Heart right ventricle (tissue), 16 donors: ENCODE results near the gene GALNT13. TPM values are rescaled to one million over a fixed set of nuclear protein-coding genes. Genes with fewer than 3 reads are reported as not detected.

Experiments
- ATAC-seq, 8 donors: fragments of 200-7000 bp; cut with Tn5 transposase; one replicate each; pipeline ENCODE4 v1.9.1; 2020; ENCODE audit warnings: mild to moderate bottlenecking in 8 of 8, moderate library complexity in 8 of 8, moderate number of reproducible peaks in 1 of 8
- DNase-seq, 2 donors: peaks; one replicate each; pipeline ENCODE4 v3.0.0-alpha.2; 2020
- H3K27ac ChIP-seq, 10 donors: fragments of 200-600 bp; sonication (generic) in 2 of 10; one replicate each; pipeline versions ENCODE4 v1.5.0 to v1.8.0; 2020 to 2022; ENCODE audit warnings: mild to moderate bottlenecking in 3 of 10
- H3K27me3 ChIP-seq, 7 donors: fragments of 200-600 bp; one replicate each; pipeline ENCODE4 v1.8.0; 2021 to 2022; ENCODE audit warnings: mild to moderate bottlenecking in 2 of 7
- H3K36me3 ChIP-seq, 9 donors: fragments of 200-600 bp; sonication (generic) in 1 of 9; one replicate each; pipeline versions ENCODE4 v1.5.0 to v1.8.0; 2020 to 2022; ENCODE audit warnings: mild to moderate bottlenecking in 2 of 9
- H3K4me1 ChIP-seq, 9 donors: fragments of 200-600 bp; sonication (generic) in 1 of 9; one replicate each; pipeline versions ENCODE4 v1.5.0 to v1.8.0; 2020 to 2022; ENCODE audit warnings: mild to moderate bottlenecking in 4 of 9
- H3K4me3 ChIP-seq, 10 donors: fragments of 200-600 bp; sonication (generic) in 2 of 10; one replicate each; pipeline versions ENCODE4 v1.5.0 to v1.8.0; 2020 to 2022; ENCODE audit warnings: mild to moderate bottlenecking in 7 of 10, moderate library complexity in 2 of 10
- H3K9me3 ChIP-seq, 11 donors: fragments of 200-600 bp in 10 of 11; sonication (generic) in 2 of 11; one replicate each; pipeline versions ENCODE4 v1.5.0 to v1.8.0; 2013 to 2022; ENCODE audit warnings: mild to moderate bottlenecking in 2 of 11, control low read depth in 1 of 11, moderate library complexity in 1 of 11
- WGBS, 2 donors: extraction: QIAGEN DNeasy Blood & Tissue Kit; methylation state at CpG; one replicate each; pipeline ENCODE4 v1.1.7; 2013; ENCODE audit warnings: inconsistent platforms in 1 of 2; 5-methylcytosine and 5-hydroxymethylcytosine counted together
- intact Hi-C, 10 donors: fragments of 100-400 bp; cut with DNase I; formaldehyde crosslinking; loops; one replicate each; pipeline versions ENCODE4 v1.11.1 to v1.14.2; 2022
- polyA plus RNA-seq, 2 donors: library from polyadenylated mRNA; stranded (reverse); fragments of 200-250 nt; gene quantifications; one replicate each; pipeline ENCODE4 v1.2.3, GENCODE V29; 2013
- total RNA-seq, 10 donors: library from RNA; stranded (reverse); fragmentation: NEBNext Ultra II Directional in 3 of 10; extraction: Animal tissue kit (Norgen Biotek cat#: 25700) in 3 of 10; gene quantifications; one replicate each; pipeline versions ENCODE4 v1.2.1 to v1.2.4, GENCODE V29; 2021 to 2023
- TF ChIP-seq, protein P1 (sequence below), 9 donors: fragments of 200-600 bp; sonication (generic) in 2 of 9; IDR thresholded peaks; one replicate each; pipeline versions ENCODE4 v1.5.0 to v1.8.0; 2021 to 2022; ENCODE audit warnings: antibody characterized with exemption in 9 of 9, mild to moderate bottlenecking in 5 of 9, moderate library complexity in 1 of 9
- donor health status: Arrhythmogenic right ventricular cardiomyopathy.
- donor health status: ischemic (EF 13 %, LVEDD 7.1; RV severe dilation, severe dysfunction).
- donor health status: healthy with polysubstance abuse.
- donor health status: DM: no; HTN: yes; CAD: no.
- donor health status: DM: no; HTN: no; CAD: no.
- donor health status: ischemic (EF 25% LVEDD 6.9; RV normal size, moderate dysfunction).
- donor health status: ischemic (EF 25% LVEDD 5.7; RV mildly dilated, moderate dysfunction).
- donor health status: healthy.
- donor health status: DM: yes; HTN: yes; CAD: no.
- donor health status: Ischemic cardiomyopathy.
- donor health status: ischemic (EF 35%, LVEDD 5.7; RV mildly dilated, moderate dysfunction).
- donor health status: nonischemic (EF 11% LVEDD 7.7; RV severe dilation, severe dysfunction).
- donor health status: DM: yes; HTN: yes; CAD: no.
- donor health status: PGD.
- donor health status: ischemic (EF 29% LVEDD 5.4; RV normal size, mild dysfunction).
- donor health status: nonischemic (EF 23%, LVEDD 6.1; RV moderate dilation, normal function).

GALNT13 gene
- total and polyA plus RNA-seq, 12 donors = 0.01 to 0.30 (median 0.05) TPM; not detected in 9

DNA sequence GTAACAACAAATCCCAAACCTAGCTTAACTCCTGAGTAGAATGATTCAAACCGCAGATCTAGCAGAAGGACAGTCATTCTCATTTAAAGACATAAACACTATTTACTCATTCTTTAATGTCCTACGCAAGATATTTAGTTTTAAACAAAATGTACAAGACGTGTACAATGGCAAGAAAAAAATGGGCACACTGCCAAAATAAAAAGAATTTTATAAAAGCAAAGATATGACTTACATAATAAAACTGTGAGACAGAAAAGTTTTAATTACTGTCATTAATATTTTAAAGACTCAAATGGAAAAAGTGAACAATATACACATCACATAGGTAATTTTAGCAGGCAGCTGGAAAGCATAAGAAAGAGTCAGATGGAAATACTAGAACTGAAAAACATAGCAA, 157.8 kb downstream of the GALNT13 start:
- WGBS, 2 donors = 72 to 77% methylated on average over 3 of the region's 3 CpGs

DNA sequence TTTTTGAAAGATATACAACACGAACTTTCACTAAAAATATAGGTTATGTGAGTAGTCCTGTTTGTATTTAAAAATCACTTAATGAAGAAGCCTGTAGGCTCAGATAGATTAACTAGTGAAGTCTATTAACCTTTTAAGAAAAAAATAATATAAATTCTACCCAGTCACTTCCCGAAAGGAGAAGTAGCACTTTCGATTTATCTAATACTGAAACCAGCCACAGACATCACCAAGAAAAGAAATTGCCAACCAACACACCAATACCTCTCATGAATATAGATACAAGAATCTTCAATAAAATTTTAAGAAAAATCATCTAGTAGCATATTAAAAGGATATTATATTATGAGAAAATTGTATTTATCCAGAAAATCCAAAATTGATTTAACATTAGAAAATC, 160.5 kb downstream of the GALNT13 start:
- no peaks in the 10 kb centered on the region for H3K27me3 ChIP-seq
- TF ChIP-seq, protein P1, sequence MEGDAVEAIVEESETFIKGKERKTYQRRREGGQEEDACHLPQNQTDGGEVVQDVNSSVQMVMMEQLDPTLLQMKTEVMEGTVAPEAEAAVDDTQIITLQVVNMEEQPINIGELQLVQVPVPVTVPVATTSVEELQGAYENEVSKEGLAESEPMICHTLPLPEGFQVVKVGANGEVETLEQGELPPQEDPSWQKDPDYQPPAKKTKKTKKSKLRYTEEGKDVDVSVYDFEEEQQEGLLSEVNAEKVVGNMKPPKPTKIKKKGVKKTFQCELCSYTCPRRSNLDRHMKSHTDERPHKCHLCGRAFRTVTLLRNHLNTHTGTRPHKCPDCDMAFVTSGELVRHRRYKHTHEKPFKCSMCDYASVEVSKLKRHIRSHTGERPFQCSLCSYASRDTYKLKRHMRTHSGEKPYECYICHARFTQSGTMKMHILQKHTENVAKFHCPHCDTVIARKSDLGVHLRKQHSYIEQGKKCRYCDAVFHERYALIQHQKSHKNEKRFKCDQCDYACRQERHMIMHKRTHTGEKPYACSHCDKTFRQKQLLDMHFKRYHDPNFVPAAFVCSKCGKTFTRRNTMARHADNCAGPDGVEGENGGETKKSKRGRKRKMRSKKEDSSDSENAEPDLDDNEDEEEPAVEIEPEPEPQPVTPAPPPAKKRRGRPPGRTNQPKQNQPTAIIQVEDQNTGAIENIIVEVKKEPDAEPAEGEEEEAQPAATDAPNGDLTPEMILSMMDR (IDR thresholded peaks at IDR 0.05) = no peak
- WGBS, 2 donors = 77 to 80% methylated on average over 3 of the region's 3 CpGs
- no peak for DNase-seq
- no peaks in the 10 kb centered on the region for H3K4me1 ChIP-seq
- ATAC-seq = no peak
- no peak overlapping the region for H3K27ac ChIP-seq
- intact Hi-C loops = no loop called here
- H3K4me3 ChIP-seq = no peak overlapping the region
- H3K9me3 ChIP-seq = peaks cover 0 to 26% (median 0%) of the 10 kb centered on the region in 11 donors
- no peaks in the 10 kb centered on the region for H3K36me3 ChIP-seq

More for the DNA sequence above, 157.8 kb downstream of the GALNT13 start:
- Histone ChIP-seq H3K27me3 (no peaks in the 10 kb centered on the region), H3K4me3 (no peak overlapping the region), H3K27ac (no peak overlapping the region), H3K36me3 (no peaks in the 10 kb centered on the region), H3K9me3 (peaks cover 0 to 37% (median 0%) of the 10 kb centered on the region in 11 donors), H3K4me1 (no peaks in the 10 kb centered on the region)
- no peak for DNase-seq
- TF ChIP-seq, protein P1 (IDR thresholded peaks at IDR 0.05) = no peak
- ATAC-seq = no peak
- intact Hi-C loops = no loop called here

DNA sequence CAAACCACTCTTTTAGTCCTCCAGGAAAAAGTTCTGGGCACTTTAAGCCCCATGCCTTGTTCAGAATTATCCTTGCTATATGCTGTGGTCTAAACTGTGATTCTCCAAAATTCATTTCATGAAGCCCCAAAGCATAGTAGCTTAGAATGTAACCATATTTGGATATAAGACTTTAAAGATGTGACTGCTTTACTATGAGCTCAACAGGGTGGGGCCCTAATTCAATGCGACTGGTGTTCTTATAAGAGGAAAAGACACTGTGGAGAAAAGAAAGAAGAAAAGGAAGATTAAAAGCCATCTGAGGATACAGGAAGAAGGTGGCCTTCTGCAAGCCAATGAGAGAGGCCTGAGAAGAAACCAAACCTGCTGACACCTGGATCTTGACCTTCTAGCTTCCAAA, 174.8 kb downstream of the GALNT13 start:
- no peaks in the 10 kb centered on the region for H3K36me3 ChIP-seq
- no peaks in the 10 kb centered on the region for H3K27me3 ChIP-seq
- TF ChIP-seq, protein P1 (IDR thresholded peaks at IDR 0.05) = no peak
- no peak for ATAC-seq
- DNase-seq = no peak
- no peak overlapping the region for H3K27ac ChIP-seq
- H3K9me3 ChIP-seq = peaks cover 0 to 4% (median 0%) of the 10 kb centered on the region in 11 donors
- no peak overlapping the region for H3K4me3 ChIP-seq
- WGBS, 2 donors = 71 to 76% methylated on average over 1 of the region's 1 CpG
- intact Hi-C loops = no loop called here
- no peaks in the 10 kb centered on the region for H3K4me1 ChIP-seq

DNA sequence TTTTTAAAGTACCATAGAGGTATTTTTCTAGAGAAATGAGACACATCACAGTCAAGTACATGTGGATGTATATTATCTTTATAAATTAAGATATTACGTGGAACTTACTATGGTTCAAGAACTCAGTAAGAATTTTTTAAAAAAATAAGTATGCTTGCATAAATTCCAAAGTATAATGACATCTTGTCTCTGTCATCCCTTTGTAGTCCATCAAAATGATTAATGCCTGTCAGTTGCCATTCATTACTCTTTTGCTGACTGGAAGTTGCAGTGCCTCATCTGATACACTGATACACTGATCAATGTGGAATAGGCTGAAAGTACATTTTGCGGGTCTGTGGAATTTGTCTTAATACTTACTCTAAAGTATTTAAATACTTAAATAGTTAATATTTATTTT, 177.2 kb downstream of the GALNT13 start:
- H3K36me3 ChIP-seq = no peaks in the 10 kb centered on the region
- H3K27ac ChIP-seq = no peak overlapping the region
- TF ChIP-seq, protein P1 (IDR thresholded peaks at IDR 0.05) = no peak
- H3K9me3 ChIP-seq = peaks cover 0 to 4% (median 0%) of the 10 kb centered on the region in 11 donors
- no peaks in the 10 kb centered on the region for H3K4me1 ChIP-seq
- H3K27me3 ChIP-seq = no peaks in the 10 kb centered on the region
- no peak for ATAC-seq
- no peak overlapping the region for H3K4me3 ChIP-seq
- DNase-seq = no peak
- 90 to 94% methylated on average over 2 of the region's 2 CpGs for WGBS, 2 donors
- intact Hi-C loops = no loop called here
